Measurements from ENCODE around the gene HPSE2.
A peak's percentile ranks its signal among the peaks of the same experiment; 100 is the strongest.

HPSE2 gene

DNA sequence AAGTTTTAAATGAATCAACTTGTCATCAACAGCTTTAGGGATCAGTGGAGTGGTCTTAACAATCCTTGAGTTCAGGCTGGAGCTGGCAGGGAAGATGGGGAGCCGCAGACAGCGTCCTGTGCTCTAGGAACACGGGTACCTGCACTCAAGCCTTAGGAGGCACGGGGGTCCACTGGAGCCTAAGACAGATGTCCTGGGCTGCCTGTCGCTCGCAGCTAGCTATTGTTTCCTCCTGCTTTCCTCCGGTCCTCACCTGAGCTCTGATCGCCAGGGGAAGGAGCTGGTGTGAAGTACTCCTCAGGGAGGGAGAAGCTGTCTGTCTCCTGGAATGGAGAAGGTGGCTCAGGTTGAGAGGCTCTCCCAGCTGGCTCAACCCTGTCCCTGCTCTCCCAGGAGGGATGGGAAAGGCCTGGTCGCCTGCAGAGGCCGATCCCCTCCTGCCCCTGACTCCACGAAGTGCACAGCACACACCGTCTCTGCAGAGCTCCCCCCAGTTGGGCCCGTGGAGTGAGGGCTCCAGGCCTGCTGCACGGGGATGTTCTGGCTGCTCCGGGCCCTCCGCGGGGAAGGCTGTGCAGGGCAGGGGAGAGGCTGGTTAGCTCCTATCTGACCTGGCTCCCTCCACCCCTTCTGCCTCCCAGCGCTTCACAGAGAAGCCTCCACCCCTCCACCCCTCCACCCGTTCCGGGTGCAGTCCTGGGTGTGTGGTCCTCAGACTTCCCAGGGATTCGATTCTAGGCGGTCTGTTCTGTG is 806.2 kb downstream of the HPSE2 start:
- no peak for DNase-seq (ENCODE audit: low read depth)

DNA sequence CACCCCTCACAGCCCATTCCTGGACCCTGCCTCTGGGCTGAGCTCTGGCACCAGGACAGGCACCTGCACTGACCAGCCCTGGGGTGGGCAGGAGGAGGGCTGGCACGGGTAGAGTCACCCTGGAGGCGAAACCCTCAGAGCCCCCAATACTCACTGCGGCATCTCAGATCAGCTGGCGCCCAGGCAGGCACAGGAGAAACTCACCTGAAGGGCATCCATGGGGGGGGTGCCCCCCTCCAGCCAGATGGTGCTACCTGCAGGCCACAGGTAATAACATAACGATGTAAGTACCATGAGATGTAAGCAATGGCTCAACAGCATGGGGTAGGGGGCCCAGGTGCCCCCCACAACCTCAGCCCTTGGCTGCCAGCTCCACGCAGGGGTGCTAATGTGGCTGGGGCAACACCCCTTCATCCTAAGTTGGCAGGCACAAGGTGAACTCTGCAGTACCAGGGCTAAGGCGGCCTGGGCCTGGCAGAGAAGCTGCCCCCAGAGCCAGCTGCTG is 808.6 kb downstream of the HPSE2 start:
- DNase-seq (ENCODE audit: low read depth): no peak

DNA sequence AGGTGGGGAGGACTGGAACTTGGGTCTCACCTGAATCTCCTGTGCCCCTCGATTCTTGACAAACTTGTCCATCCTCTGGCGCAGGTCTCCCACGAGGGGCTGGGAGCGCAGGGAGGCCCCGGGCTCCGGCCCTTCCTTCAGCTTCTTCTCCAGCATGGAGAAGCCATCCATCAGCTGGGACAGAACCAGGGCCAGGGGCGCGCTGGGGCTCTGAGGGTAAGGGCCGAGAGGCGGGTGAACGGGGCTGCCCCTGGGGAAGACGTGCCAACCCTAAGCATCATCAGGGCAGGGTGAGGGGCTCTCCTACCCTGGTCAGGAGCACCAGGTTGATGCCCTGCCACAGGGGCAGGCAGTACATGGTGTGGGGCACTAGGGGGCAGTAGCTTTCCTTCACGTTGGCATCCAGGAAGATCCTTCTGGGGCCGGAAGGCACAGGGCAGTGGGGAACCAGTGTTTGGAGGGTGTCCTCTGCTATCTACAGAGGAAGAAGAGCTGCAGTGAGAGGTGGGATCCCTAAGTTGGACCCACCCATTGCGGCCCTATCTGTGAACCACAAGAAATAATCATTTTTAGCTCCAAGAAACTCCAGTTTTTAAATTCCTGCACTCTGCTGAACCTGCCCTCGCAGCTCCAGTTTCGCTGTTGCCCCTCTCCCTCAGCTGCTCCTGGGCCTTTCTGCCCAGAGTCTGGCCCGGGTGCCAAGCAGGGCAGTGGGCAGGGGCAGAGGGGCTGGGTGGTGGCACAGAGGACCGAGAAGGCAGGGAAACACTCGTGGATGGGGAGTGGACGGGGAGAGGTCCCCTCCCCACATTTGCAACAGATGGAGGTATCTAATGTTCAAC is 809.9 kb downstream of the HPSE2 start:
- DNase-seq (ENCODE audit: low read depth): peak; percentile 48

DNA sequence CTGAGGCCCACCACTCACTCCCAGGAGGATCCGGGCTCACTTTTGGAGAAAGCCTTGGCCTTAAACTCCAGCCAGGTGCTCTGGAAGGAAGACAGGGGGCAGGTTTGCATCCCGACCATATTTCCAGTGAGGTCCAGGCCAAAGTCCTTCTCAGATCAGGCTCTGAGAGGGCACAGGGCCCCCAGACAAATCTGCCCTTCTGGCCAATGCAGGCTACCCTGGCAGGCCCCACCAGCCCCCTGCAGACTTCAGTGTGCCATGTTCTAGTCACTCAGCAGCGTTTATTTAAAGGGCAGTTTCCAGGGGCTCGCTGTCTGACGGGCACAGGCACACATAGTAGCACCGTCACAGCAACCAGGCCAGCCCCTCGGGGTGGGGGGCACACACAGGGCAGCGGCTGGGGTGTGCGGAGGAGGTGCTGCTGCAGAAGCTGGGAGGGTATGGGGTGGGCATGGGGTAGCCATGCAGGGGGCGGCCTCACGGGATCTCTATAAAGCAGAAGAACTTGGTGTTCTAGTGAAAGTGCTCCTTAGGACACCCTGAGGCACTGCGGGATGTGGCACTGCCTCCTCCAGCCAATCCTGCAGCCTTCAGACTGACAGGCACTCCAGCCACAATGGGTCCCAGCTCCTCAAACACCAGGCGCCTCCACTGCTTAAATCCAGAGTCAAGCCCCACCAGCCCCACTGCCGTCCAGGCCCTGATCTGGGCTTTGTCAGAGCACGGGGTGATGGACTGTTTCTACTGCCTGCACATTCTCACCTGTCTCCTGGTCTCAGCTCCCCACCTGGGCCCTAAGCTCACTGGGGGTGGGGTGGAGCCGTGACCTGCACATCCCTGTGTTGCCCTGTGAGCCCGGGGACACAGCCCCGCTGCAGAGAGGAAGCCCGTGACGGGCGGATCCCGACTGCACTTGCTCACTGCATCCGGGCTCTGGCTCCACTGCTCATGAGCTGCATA is 811.1 kb downstream of the HPSE2 start:
- no peak for DNase-seq (ENCODE audit: low read depth)

DNA sequence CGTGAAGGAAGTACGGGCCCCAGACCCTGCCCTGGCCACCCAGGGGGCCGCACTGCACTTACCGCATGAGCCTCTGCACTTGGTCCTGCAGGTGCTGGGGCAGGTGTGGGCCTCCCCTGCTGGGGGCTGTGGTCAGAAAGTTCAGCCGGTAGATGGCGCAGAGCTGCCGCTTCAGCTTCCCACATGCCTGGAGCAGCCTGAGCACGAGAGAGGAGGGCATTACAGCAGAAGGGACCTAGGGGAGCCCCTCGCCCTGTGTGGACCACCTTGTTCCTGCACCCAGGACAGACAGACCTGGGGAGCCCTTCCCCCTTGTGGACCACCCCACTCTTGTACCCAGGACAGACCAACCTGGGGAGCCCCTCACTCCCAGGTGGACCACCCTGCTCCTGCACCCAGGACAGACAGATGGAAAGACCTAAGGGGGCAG is 811.9 kb downstream of the HPSE2 start:
- DNase-seq (ENCODE audit: low read depth): no peak

DNA sequence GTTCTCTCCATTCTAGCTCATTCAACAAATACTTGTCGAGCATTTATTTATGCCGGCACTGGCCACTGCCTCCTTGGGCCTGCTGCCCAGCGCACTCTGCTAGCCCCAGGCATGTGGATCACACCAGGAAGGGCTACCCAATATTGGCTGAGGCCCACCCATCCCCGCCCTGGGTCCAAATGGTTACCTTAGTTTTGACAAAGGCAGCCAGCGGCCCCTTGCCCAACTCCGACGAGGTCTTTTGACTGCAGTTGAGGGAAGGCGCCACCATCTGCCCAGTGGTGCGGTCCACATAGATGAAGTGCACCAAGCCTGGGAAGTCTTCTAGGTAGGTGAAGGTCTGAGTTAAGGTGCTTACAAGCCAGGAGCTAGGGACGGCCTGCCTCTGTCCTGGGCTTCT is 813.5 kb downstream of the HPSE2 start:
- no peak for DNase-seq (ENCODE audit: low read depth)

DNA sequence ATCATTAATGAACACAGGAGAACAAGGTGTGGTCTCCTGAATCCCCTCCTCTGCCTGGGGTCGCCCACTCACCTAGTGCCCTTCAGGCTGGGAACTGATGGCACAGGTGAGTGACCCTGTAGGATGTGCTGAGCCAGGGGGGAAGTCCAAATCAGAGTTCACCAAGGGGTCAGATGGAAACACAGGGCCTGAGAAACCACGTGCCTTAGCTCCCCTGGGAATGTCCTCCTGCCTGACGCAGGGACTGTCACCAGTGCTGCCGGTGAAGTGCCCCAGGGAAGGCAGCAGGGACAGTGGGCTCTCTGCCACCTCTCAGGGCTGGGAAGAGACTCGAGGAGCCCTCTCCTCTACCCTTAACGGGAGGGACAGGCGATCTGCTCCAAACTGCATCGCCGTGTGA is 814.9 kb downstream of the HPSE2 start:
- DNase-seq (ENCODE audit: low read depth): no peak

DNA sequence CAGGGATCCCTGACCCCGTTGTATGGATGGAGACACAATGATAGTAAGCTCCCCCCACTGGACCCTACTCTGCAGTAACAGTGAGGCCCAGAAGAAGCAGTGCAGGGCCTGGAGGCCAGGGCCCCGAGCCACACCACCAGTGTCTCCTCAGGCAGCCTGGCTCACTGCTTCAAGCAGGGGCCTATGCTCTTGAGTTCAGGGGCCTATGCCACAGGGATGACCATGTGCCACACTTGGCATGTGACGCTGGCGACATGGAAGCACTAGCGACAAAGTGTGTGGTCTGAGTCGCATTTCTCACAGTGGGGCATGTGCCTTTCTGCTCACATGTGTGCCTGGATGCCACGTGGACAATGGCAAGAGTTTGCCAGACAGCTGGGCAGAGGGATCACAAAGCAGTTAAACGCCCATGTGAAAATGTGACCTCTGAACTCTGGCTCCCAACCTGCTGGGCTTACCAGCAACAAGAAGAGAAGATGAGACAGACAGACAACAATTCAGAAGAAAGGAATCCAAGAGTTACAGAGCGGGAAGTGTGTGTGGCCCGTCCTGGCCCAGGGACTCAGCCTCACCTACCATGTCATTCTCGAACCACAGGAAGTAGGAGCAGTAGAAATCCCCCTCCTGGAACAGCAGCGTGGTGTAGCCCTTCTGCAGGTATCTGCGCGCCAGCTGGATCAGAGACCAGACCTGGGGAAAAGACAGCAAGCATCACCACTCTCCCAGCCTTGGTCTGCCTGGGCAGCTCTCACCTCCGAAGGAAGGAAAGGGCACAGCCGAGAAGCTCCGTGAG is 816.0 kb downstream of the HPSE2 start:
- no peak for DNase-seq (ENCODE audit: low read depth)

DNA sequence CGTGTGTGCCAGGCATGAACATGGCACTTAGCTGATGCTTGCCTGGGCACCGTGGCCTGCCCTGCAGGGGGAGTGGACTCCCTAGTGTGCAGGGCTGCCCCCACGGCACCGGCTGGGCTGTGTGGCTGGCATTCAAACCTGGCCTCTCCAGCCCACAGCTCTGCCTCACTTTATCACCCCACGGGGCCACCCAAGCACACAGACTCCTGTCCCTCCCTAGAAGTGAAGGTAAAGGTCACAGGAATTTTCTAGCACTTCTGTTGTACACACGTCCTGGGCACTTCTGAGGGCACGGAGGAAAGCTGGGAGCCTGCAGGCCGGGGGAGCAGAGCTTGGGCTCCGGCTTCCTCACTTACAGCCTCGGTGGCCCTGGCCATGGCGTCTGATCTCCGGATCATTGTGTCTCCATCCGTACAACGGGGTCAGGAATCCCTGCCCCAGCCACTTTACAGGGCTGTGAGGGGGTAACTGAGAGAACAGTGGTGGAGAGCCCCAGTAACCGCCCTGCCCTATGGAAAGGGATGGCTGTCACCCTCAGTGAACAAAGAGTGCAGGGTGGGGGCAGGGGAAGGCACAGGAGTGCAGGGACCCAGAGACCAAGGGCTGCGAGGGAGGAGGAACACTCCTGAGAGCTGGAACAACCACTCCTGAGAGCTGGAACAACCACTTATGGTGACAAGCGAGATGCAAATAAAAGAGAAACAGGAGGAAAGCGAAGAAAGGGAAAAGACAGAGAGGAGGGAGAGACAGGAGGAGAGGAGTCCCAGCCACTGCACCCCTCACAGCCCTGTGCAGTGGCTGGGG is 816.8 kb downstream of the HPSE2 start:
- no peak for DNase-seq (ENCODE audit: low read depth)

DNA sequence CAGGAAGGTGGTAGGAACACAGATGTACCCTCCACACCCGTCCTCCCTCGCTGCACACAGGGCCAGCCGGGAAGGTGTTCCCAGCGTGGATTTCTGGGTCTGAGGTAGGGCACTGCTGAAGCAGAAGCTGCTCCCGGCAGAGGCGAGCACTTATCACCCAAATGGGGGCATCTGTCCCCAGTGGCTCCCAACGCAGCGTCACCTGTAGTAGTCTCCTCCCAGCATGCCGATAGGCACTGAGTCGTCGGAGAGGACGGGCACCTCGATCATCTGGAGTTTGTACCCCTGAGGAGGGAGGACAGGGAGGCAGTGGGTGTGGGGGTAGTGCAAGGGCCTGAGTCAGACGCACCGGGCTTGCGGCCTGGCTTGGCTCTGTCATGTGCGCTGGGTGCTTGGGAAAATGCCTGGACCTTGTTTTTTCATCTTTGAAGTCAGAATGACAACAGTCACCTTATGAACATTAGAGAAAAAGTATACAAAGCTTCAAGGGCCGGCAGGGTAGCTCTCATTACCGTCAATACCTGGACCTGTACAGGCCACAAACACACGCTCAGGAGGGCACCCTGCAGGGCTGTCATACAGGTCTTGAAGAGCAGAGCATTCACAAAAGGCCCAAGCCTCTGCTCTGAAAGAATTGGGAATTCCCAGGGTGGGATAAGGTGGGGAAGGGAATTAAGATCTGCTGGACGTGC is 817.5 kb downstream of the HPSE2 start:
- no peak for DNase-seq (ENCODE audit: low read depth)

DNA sequence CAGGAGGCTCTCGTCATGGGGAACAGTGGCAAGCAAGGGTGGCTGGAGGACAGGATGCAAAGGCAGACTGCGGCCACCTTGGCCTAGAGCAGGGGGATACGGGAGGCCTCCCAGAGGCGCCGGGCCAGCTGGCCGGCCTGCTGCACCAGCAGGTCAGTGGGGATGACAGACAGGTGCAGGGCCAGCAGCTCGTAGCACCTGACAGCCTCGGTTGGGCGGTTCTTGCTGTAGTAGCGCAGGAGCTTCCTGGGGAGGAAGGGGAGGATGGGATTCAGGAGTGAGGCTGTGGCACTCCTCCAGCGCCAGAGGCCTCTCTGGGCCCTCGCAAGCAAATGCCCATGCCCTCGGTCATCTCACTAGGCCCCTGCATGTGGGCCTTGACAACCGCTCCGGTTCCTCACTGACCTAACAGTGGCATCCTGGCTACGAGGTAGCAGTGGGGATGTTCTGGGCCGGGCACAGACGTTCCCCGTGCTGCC is 818.1 kb downstream of the HPSE2 start:
- DNase-seq (ENCODE audit: low read depth): no peak

DNA sequence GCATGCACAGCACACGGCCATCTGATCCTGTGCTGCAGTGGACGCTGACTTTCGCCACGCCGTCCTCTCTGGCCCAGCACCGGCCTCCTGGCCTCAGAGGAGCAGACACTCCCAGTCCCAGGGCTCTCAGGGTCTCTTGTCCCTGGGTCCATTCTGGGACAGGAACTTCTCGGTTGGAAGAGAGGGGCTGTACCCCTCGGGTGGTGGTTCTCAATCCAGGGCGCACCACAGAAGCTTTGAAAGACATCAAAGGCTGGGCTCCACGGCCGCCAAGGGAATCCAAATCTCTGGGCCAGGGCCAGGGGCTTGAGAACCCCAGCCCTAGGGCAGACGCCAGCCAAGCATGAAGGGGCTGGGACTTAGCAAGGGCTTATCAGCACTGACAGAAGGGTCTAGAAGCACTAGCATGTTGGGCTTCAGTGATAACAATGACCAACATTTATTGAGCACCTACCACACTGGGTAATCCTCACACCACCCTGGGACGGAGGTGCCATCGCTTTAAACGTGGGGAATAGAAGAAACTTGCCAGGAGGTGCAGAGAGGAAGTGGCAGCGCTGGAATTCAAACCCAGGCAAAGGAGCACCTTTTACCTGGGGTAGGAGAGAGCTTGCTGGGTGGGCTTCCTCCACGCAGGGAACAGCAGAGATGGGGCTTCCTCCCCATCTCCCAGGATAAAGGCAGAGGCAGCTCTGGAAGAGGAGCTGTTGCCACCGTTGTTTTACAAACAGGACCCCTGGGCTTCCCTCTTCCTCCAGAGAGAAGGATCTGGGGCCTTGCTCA is 818.9 kb downstream of the HPSE2 start:
- no peak for DNase-seq (ENCODE audit: low read depth)

DNA sequence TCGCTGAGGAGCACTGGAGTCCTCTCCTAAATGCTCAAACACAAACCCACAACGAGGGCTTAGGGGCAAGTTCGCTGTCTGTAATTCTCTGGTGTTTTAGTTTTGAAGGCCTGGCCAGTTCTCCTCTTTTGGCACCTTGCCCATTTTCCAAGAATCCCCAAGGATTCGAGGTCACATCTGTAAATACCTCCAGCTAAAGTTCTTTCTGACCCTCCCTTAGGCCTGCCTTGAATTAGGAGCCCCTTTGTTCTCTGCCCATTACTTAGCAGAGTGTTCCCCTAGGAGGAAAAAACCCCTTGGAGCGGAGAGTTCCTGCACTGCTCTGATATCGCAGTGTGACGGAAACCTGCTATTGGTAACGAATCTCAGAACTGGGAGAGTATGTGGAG is 819.9 kb downstream of the HPSE2 start:
- no peak for DNase-seq (ENCODE audit: low read depth)

DNA sequence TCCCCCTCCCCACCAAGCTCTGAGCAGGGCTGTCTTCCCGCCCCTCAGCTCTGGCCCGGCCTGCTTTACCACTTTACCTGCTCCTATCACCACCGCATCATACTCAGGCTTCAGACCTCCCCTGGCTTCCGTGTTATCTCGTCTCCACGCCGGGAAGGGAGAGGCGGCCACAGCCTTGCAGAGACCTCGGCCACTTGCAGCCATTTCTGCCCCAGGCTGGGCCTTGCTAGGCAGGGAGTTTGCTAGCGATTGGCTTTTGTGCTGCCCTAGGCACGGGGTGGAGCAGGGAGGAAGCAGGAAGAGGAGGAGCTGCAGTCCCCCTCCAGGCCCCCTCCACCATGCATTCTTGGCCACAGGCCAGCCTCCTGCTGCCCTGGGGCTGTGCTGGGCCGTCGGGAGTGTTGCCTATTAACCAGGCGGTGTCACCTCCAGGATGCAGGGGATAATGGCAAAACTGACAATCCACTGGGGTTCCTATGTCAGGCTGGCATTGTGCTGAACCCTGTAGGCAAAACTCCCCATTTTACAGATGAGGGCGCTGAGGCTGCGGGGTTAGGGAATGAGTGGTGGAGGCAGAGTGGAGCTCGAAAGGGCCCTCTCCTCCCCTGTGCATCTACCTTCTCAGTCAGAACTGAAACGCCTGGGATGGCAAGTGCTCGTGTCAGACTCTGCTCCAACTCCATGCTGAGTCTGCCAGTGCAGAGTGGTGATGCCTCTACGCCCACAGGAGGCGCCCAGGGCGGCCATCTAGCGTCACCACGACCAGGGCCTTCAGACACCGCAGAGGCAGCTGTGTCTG is 820.5 kb downstream of the HPSE2 start, which contains the start of gene PYROXD2:
TSS of gene PYROXD2 (minus strand) at position 251 of the 799 bp plus-strand sequence. CDS start at position 204, 47 bp downstream.
- peak; percentile 92 for DNase-seq (ENCODE audit: low read depth)

DNA sequence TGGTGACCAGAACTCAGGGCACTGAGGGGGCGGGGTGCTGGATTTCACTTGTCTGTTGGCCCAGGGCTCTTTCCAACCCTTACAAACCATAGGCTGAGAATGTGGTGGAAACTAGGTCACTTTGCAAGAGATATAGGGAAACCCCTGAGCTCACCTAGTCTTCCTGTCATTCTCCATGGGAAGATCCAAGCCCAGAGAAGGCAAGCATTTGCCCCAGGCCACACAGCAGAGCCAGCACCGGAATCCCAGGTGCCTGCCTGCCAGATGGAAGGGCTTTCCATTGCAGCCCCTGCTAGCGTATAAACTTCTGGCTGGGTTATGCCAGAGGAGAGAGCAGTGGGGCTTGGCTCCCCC is 821.1 kb downstream of the HPSE2 start:
- no peak for DNase-seq (ENCODE audit: low read depth)

DNA sequence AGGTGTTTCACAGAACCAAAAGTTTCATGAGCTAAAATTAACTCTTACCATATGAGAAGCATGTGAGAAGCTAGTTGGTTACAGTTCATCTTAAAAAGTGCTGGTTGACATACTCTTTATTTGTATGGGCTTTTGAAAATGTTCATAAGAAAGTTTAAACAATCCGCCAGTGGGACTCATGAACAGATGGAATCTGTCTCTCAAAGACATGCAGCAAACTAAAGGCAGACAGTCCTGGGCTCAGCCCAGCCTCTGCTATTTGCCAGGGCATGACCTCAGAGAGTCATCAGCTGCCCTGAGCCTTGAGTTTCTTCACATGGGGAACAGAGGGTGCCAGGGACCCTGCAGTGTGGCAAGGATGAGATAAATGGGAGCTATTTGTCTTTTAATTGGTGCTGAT is 823.9 kb downstream of the HPSE2 start:
- DNase-seq (ENCODE audit: low read depth): no peak

DNA sequence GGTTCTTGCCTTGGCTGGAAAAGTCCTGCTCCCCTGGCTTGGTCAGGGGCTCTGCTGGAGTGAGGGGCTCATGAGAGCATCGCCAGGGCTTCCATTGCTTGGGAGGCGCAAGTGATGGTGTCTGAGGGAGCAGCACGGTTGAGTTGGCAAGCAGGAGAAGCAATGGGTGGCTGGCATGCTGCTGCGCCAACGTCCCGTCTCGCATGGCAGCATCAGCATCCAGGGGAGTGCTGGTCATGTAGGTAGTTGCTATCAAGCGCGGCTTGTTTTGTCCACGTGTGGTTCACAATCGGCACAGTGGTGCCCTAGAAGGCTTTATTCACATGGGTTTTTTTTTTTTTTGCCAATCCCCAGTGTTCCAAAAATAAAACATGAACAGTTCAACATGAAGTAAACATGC is 824.5 kb downstream of the HPSE2 start:
- no peak for DNase-seq (ENCODE audit: low read depth)

DNA sequence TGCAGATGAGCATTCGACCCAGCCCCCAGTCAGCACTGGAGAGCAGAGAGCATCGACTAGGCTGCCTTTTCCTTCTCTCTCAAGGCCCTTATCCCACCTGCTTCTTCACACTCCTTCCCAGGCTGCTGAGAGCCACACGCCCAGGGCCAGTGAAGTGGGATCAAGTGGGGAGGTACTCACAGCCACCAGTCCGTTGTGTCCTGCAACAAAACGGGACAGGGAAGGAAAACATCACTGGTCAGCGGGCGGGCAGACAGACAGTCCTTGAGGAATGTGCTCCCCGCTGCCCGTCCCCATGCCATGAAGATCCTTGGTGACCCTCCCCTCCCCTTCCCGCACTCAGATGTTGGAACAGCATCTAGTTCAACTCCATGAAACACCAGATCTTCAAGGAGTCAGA is 824.9 kb downstream of the HPSE2 start:
- no peak for DNase-seq (ENCODE audit: low read depth)

All from iris pigment epithelial cell (primary cell).